Hepatocyte (in vitro differentiated cells): ENCODE data around the gene TRIM44. TPM values are rescaled to one million over a fixed set of nuclear protein-coding genes. Genes with fewer than 3 reads are reported as not detected.

Experiments used
- DNase-seq: peaks from one replicate; pipeline ENCODE4 v3.0.0-alpha.2; 2016; ENCODE audit warnings: low spot score
- H2AFZ ChIP-seq: fragments of 200-600 bp; sonication (generic); 2 replicates; pipeline ENCODE4 v1.6.0; 2016; ENCODE audit warnings: antibody characterized with exemption, mild to moderate bottlenecking
- H3K27ac ChIP-seq: fragments of 200-600 bp; sonication (generic); 2 replicates; pipeline ENCODE4 v1.5.1; 2016; ENCODE audit warnings: mild to moderate bottlenecking
- H3K27me3 ChIP-seq: fragments of 200-600 bp; sonication (generic); 2 replicates; pipeline ENCODE4 v1.6.1; 2016
- H3K36me3 ChIP-seq: fragments of 200-600 bp; sonication (generic); replicated peaks from 2 replicates; pipeline ENCODE4 v1.5.1; 2016; ENCODE audit warnings: low read depth; ENCODE audit not compliant: insufficient read depth
- H3K4me1 ChIP-seq: fragments of 200-600 bp; sonication (generic); 2 replicates; pipeline ENCODE4 v1.5.1; 2016; ENCODE audit warnings: mild to moderate bottlenecking, moderate library complexity; ENCODE audit not compliant: insufficient read depth
- H3K4me2 ChIP-seq: fragments of 200-600 bp; sonication (generic); 2 replicates; pipeline ENCODE4 v1.6.0; 2016
- H3K4me3 ChIP-seq: fragments of 200-600 bp; sonication (generic); 2 replicates; pipeline ENCODE4 v1.5.1; 2016; ENCODE audit warnings: mild to moderate bottlenecking
- H3K79me2 ChIP-seq: fragments of 200-600 bp; sonication (generic); 2 replicates; pipeline ENCODE4 v1.6.0; 2017; ENCODE audit warnings: mild to moderate bottlenecking
- H3K9me2 ChIP-seq: fragments of 200-600 bp; sonication (generic); replicated peaks from 2 replicates; pipeline ENCODE4 v1.6.0; 2017; ENCODE audit warnings: mild to moderate bottlenecking; ENCODE audit not compliant: insufficient read depth
- H3K9me3 ChIP-seq: fragments of 200-600 bp; sonication (generic); 2 replicates; pipeline ENCODE4 v1.5.1; 2016; ENCODE audit warnings: low read depth, mild to moderate bottlenecking
- H4K20me1 ChIP-seq: fragments of 200-600 bp; sonication (generic); 2 replicates; pipeline ENCODE4 v1.6.0; 2016; ENCODE audit warnings: mild to moderate bottlenecking; ENCODE audit not compliant: insufficient read depth, poor library complexity, severe bottlenecking
- EZH2 ChIP-seq: fragments of 200-600 bp; sonication (generic); IDR thresholded peaks from 2 replicates; pipeline ENCODE4 v1.6.1; 2016; ENCODE audit warnings: antibody characterized with exemption, mild to moderate bottlenecking, borderline replicate concordance
- EZH2phosphoT487 ChIP-seq: fragments of 200-600 bp; sonication (generic); IDR thresholded peaks from one replicate; pipeline ENCODE4 v1.6.1; 2018; ENCODE audit warnings: antibody characterized with exemption, mild to moderate bottlenecking, low read depth, moderate library complexity; ENCODE audit not compliant: unreplicated experiment, severe bottlenecking
- WGBS: methylation state at CpG from one replicate; pipeline ENCODE4 v1.1.6; 2016; ENCODE audit warnings: low lambda C conversion rate; ENCODE audit errors: missing lambda C conversion rate; 5-methylcytosine and 5-hydroxymethylcytosine counted together
- polyA plus RNA-seq: library from polyadenylated mRNA; unstranded; fragments of >200 nt; fragmentation: Nextera tagmentation; extraction: Ambion mirVana; gene quantifications from 2 replicates; pipeline ENCODE4 v1.2.1, GENCODE V29; 2016
- total RNA-seq: library from RNA; depleted of rRNA; stranded (reverse); fragments of >200 nt; gene quantifications from 2 replicates; pipeline ENCODE4 v1.2.3, GENCODE V29; 2014
- TF ChIP-seq, protein P1 (sequence below): fragments of 200-600 bp; sonication (generic); IDR thresholded peaks from 2 replicates; pipeline ENCODE4 v1.5.1; 2016; ENCODE audit warnings: antibody characterized with exemption, mild to moderate bottlenecking; ENCODE audit not compliant: poor library complexity

TRIM44 gene
- total and polyA plus RNA-seq, 2 experiments from 2014 or later, result 20.8 to 43.2 TPM

DNA sequence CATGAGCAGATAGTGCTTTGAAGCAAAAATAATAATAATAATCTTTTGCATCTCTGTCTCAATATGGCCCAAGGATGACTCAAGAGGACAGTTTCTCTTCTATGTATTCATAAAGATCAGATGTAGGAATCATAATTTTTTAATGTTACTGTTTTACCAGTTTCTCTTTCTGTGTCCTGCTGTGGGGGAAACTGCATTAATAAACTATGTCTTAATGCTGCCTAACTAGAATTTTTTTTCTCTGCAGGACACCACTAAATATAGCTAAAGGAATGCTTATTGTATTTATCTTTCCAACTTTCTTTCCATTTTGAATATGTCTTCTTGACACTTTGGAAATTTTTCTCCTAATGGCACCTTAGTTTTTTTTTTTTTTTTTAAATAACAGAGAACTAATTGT lies 37.8 kb upstream of the TRIM44 start:
- Histone ChIP-seq H3K4me3 (no peak overlapping the region), H3K9me2 (no peaks in the 10 kb centered on the region), H3K9me3 (no peaks in the 10 kb centered on the region), H3K27me3 (no peaks in the 10 kb centered on the region), H3K4me2 (no peak overlapping the region), H3K4me1 (peaks cover 20% of the 10 kb centered on the region), H2AFZ (no peak overlapping the region), H4K20me1 (no peaks in the 10 kb centered on the region), H3K27ac (no peak overlapping the region), H3K79me2 (no peaks in the 10 kb centered on the region), H3K36me3 (no peaks in the 10 kb centered on the region)
- DNase-seq, result no peak
- TF ChIP-seq EZH2, result no peak
- no peak for TF ChIP-seq EZH2phosphoT487
- TF ChIP-seq, protein P1, sequence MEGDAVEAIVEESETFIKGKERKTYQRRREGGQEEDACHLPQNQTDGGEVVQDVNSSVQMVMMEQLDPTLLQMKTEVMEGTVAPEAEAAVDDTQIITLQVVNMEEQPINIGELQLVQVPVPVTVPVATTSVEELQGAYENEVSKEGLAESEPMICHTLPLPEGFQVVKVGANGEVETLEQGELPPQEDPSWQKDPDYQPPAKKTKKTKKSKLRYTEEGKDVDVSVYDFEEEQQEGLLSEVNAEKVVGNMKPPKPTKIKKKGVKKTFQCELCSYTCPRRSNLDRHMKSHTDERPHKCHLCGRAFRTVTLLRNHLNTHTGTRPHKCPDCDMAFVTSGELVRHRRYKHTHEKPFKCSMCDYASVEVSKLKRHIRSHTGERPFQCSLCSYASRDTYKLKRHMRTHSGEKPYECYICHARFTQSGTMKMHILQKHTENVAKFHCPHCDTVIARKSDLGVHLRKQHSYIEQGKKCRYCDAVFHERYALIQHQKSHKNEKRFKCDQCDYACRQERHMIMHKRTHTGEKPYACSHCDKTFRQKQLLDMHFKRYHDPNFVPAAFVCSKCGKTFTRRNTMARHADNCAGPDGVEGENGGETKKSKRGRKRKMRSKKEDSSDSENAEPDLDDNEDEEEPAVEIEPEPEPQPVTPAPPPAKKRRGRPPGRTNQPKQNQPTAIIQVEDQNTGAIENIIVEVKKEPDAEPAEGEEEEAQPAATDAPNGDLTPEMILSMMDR, result no peak

DNA sequence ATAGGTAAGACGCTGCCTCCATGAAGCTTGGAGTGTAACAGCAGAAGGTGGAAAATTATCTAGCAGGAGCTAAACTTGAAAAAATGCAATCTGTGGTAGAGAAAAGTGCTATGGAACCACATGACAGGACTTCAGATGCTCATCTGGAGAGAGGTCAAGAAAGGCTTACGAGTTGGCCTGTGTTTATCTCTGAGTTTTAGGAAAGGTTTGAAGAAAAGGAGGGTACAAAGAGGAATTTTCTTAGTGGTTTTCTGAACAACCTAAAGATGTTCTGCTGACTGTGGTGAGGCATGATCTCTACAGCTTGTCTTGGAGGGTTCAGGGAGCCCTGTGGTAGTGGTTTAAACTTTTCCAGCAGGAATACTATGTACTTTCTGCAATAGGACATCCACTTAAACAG lies 36.1 kb upstream of the TRIM44 start:
- H3K9me3 ChIP-seq, result no peaks in the 10 kb centered on the region
- TF ChIP-seq, protein P1, result no peak
- no peak for TF ChIP-seq EZH2
- no peak for TF ChIP-seq EZH2phosphoT487
- 68% methylated on average over 2 of the region's 2 CpGs for WGBS
- H3K4me3 ChIP-seq, result no peak overlapping the region
- H3K27ac ChIP-seq, result no peak overlapping the region
- H3K4me2 ChIP-seq, result no peak overlapping the region
- DNase-seq, result no peak
- H3K4me1 ChIP-seq, result peaks cover 25% of the 10 kb centered on the region
- no peaks in the 10 kb centered on the region for H4K20me1 ChIP-seq
- no peaks in the 10 kb centered on the region for H3K27me3 ChIP-seq
- no peaks in the 10 kb centered on the region for H3K79me2 ChIP-seq
- no peaks in the 10 kb centered on the region for H3K9me2 ChIP-seq
- no peak overlapping the region for H2AFZ ChIP-seq
- no peaks in the 10 kb centered on the region for H3K36me3 ChIP-seq

DNA sequence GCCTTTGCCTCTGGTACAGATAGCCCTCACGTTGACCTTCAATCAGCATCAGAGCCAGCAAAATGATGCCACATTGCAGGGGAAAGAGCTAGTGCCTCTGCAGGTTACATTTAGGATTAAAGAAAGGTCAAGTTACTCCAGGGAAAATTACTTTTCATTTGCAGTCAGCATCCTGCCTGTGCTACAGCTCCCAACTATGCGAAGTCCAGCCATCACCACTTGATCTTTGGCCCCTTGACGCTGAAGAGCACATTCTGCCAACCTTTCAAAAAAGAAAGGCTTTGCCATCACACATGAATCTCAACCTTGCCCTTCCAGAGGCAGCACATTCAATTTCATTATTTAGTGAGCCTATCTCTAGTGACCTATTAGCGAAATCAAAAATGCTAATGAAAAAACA lies 33.1 kb upstream of the TRIM44 start:
- peak overlapping the region; percentile 64 for H3K27ac ChIP-seq
- no peaks in the 10 kb centered on the region for H3K27me3 ChIP-seq

More for the DNA sequence above, 33.1 kb upstream of the TRIM44 start:
- no peaks in the 10 kb centered on the region for H3K9me3 ChIP-seq
- TF ChIP-seq EZH2phosphoT487, result no peak
- no peak for TF ChIP-seq EZH2
- TF ChIP-seq, protein P1, result no peak
- H4K20me1 ChIP-seq, result no peaks in the 10 kb centered on the region
- peaks cover 12% of the 10 kb centered on the region for H3K4me1 ChIP-seq
- no peaks in the 10 kb centered on the region for H3K79me2 ChIP-seq
- H3K4me3 ChIP-seq, result no peak overlapping the region
- no peak overlapping the region for H2AFZ ChIP-seq
- H3K36me3 ChIP-seq, result no peaks in the 10 kb centered on the region
- DNase-seq, result no peak
- 72% methylated on average over 4 of the region's 4 CpGs for WGBS
- H3K4me2 ChIP-seq, result no peak overlapping the region
- H3K9me2 ChIP-seq, result no peaks in the 10 kb centered on the region
